A549 (cell line): ENCODE results near the gene PHTF2.

Experiments
- BHLHE40 ChIP-seq: IDR thresholded peaks from 2 replicates; pipeline ENCODE4 v1.6.1; 2012; ENCODE audit warnings: low read depth, low read length, inconsistent platforms
- CEBPB ChIP-seq, 2 experiments: fragments of >200 bp in 1 of 2; sonication (Bioruptor Twin) in 1 of 2; formaldehyde crosslinking in 1 of 2; IDR thresholded peaks; 2 replicates each; pipeline ENCODE4 v1.6.1; 2012 to 2016
- CTCF ChIP-seq: fragments of >200 bp; sonication (Bioruptor Twin); formaldehyde crosslinking; IDR thresholded peaks from 3 replicates; pipeline ENCODE4 v1.5.1; 2016
- HDAC2 ChIP-seq: fragments of 200-600 bp; sonication (generic); IDR thresholded peaks from 2 replicates; pipeline ENCODE4 v1.6.1; 2016
- HOXA7 ChIP-seq: fragments of 250-450 bp; sonication (Bioruptor Pico); IDR thresholded peaks from 2 replicates; pipeline ENCODE4 v1.5.0; 2020; ENCODE audit warnings: mild to moderate bottlenecking, moderate library complexity
- JUN ChIP-seq, 2 experiments: fragments of >200 bp; sonication (Bioruptor Twin); formaldehyde crosslinking; IDR thresholded peaks; 2 replicates in 1 of 2; 3 replicates in 1 of 2; pipeline ENCODE4 v1.6.1; 2016 to 2017
- MAX ChIP-seq: IDR thresholded peaks from 2 replicates; pipeline ENCODE4 v1.6.1; 2012
- POLR2A ChIP-seq: IDR thresholded peaks from 2 replicates; pipeline ENCODE4 v1.6.1; 2012; ENCODE audit warnings: mild to moderate bottlenecking, low read length

- TF ChIP-seq CTCF (no peak), JUN (IDR thresholded peaks at IDR 0.05) (no peak), MAX (no peak), CEBPB (IDR thresholded peaks at IDR 0.05) (no peak), POLR2A (no peak), BHLHE40 (no peak), HDAC2 (no peak), HOXA7 (no peak)
Observed at GRCh38 chr7:77878500-77878899, 79.9 kb downstream of the PHTF2 start.
